Measurements from ENCODE around the gene SEC14L1.

Gene SEC14L1

DNA sequence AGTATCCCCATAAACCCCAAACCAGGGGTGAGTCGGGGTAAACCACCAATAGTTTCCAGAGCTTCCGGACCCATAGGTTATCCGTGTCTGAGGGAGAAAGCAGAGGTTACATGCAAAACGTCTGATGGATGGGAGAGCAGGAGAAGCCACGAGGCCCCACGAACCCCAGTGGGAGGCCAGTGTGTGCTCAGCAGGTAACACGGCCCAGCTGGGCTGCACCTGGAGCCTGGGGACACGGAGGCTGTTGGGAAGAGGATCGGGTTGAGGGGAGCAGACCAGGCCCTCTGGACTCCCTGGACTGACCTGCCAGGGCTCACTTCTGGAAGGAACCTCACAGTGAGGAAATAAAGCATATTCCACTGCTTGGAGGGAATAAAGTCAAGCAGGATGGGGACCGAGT lies 78.1 kb downstream of the SEC14L1 start:
- H3K4me3 ChIP-seq (ENCODE audit: low read length) = no peak overlapping the region
- TF ChIP-seq, protein P1, sequence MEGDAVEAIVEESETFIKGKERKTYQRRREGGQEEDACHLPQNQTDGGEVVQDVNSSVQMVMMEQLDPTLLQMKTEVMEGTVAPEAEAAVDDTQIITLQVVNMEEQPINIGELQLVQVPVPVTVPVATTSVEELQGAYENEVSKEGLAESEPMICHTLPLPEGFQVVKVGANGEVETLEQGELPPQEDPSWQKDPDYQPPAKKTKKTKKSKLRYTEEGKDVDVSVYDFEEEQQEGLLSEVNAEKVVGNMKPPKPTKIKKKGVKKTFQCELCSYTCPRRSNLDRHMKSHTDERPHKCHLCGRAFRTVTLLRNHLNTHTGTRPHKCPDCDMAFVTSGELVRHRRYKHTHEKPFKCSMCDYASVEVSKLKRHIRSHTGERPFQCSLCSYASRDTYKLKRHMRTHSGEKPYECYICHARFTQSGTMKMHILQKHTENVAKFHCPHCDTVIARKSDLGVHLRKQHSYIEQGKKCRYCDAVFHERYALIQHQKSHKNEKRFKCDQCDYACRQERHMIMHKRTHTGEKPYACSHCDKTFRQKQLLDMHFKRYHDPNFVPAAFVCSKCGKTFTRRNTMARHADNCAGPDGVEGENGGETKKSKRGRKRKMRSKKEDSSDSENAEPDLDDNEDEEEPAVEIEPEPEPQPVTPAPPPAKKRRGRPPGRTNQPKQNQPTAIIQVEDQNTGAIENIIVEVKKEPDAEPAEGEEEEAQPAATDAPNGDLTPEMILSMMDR (IDR thresholded peaks at IDR 0.05; ENCODE audit: insufficient read depth, low read depth, low read length, missing control alignments) = no peak
- no peak for DNase-seq (ENCODE audit: low read depth)

DNA sequence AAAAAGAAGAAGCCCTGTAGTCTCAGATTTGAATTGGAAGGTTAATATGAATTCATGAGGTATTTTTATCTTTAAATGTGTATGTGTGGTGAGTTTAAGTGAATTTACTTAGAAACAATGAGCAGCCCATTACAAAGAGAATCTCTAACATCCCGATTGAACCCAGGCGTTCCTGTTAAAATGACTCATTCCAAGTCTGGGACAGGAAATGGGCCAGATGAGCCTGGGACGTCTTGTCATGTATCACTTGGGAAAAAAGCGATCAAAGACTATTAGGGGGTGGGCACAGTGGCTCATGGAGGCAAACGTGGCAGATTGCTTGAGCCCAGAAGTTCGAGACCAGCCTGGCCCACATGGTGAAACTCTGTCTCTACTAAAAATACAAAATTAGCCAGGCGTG lies 81.6 kb downstream of the SEC14L1 start:
- H3K4me3 ChIP-seq (ENCODE audit: low read length) = no peak overlapping the region
- DNase-seq (ENCODE audit: low read depth) = no peak
- TF ChIP-seq, protein P1 (IDR thresholded peaks at IDR 0.05; ENCODE audit: insufficient read depth, low read depth, low read length, missing control alignments) = no peak

DNA sequence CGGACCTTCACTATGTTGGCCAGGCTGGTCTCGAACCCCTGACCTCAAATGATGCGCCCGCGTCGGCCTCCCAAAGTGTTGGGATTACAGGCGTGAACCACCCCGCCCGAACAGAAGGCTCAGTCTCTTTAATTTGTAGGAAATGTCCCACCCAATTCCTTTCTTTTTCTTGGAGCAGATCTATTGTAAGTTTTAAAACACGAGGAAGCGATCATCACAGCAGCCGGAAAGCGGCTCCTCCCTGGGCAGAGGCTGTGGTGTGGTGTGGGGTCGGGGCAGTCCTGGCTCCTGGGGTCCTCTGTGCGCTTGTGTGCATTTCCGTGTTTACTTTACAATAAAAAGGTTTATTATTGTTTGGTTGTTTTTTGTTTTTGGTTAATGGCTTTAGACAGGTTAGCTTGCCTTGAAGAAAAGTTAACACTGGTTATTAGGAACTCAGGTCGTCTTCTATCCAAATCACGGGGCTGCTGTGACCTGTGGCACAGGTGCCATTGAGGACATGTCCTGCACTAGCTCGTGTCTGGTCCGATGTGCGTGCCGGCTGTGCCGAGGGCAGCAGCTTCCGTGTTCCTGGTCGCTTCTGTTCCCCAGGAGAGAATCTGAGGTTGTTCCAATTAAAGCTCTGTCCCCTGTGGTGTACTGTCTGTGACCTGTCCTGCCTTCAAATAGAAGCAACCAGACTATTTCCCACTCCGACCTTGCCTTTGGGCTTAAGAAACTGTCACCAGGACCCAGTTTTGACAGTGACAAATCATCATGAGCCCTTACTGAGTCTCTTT lies 83.1 kb downstream of the SEC14L1 start:
- TF ChIP-seq, protein P1 (IDR thresholded peaks at IDR 0.05; ENCODE audit: insufficient read depth, low read depth, low read length, missing control alignments) = no peak
- H3K4me3 ChIP-seq (ENCODE audit: low read length) = no peak overlapping the region
- DNase-seq (ENCODE audit: low read depth) = no peak

DNA sequence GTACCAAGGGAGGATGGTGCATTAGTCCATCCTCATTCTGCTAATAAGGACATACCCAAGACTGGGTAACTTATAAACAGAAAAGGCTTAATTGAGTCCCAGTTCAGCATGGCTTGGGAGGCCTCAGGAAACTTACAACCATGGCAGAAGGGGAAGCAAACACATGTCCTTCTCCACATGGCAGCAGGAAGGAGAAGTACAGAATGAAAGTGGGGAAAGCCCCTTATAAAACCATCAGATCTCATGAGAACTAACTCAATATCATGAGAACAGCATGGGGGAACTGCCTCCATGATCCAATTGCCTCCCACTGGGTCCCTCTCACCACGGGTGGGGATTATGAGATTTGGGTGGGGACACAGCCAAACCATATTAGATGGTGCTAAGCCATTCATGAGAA lies 84.5 kb downstream of the SEC14L1 start:
- TF ChIP-seq, protein P1 (IDR thresholded peaks at IDR 0.05; ENCODE audit: insufficient read depth, low read depth, low read length, missing control alignments) = no peak
- H3K4me3 ChIP-seq (ENCODE audit: low read length) = no peak overlapping the region
- DNase-seq (ENCODE audit: low read depth) = no peak

DNA sequence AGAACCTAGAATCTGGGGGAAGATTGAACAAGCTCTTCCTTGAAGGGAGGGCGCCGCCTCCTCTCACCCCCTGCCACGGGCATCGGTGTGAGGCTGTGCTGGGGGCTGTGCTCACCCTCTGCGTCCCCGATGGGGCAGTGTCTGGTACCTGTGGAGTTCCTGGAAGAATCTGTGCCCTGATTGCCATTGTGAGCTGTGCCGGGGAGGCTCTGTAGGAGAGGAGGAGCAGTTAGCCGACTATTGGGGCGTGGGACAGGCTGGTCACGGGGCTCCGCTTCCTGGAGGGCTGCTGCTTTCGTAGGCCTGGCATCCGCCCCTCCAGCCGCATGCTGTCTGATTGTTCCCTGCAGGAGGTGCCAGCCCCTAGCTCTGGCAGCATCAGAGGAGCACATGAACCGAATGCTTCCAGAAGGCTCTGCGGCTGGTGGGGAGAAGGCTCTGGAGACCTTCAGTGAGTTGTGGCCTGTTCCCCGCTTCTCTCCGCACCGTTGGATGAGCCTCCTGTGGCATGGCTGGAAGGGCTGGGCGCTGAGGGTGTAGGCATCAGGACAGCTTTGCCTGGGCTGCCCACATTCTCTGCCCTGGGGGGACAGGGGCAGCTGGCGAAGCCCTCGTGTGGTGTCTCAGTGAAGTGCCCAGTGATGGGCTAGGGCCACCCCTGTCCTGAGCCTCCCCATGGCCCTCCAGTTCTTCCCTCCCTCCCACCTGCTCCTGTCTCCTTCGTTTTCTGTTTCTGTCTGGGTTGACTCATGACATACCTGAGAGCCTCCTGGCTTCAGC lies 86.9 kb downstream of the SEC14L1 start:
- TF ChIP-seq, protein P1 (IDR thresholded peaks at IDR 0.05; ENCODE audit: insufficient read depth, low read depth, low read length, missing control alignments) = no peak
- no peak overlapping the region for H3K4me3 ChIP-seq (ENCODE audit: low read length)
- no peak for DNase-seq (ENCODE audit: low read depth)

DNA sequence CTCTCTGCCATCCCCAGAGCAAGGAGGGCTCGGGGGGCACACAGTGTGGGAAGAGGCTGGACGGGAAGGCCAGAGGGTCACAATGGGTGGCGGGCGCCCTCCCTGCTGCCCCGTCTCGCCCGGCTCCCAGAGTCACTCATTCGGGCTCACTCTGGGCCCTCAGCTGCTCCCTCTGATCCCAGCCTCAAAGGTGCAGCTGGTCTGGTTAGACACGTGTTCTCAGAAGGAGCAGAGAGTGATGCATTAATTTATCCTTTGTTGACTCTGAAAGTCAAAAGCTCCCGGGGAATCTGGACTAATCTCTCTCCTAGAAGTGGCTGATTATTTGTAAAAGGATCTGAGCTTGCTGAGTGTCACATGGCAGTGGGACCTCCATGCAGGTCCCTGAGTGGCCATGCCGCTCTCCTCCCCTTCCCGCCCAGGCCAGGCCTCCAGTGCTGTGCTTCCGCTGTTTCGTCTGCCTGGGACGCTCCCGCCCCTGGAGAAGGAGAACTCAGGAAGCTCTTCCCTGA lies 87.5 kb downstream of the SEC14L1 start:
- TF ChIP-seq, protein P1 (IDR thresholded peaks at IDR 0.05; ENCODE audit: insufficient read depth, low read depth, low read length, missing control alignments) = no peak
- no peak overlapping the region for H3K4me3 ChIP-seq (ENCODE audit: low read length)
- DNase-seq (ENCODE audit: low read depth) = no peak
